ENCODE data around the gene SNHG17.
"Not testable (repeated sequence)": the region's sequence is repeated elsewhere in the genome, so short reads cannot be mapped to it uniquely, and the experiment has no call there.

Gene SNHG17

GRCh38 chr20:38392356-38392755 lies 42.8 kb downstream of the SNHG17 start:
- no peak for TF ChIP-seq CTCF (conservative IDR thresholded peaks at IDR 0.05; ENCODE audit: low read depth, low read length)
- no peak overlapping the region for H3K4me3 ChIP-seq (ENCODE audit: low read length)
- no peak for DNase-seq (ENCODE audit: low read depth)

- H3K4me3 ChIP-seq (ENCODE audit: low read length) = no peak overlapping the region
- TF ChIP-seq CTCF (conservative IDR thresholded peaks at IDR 0.05; ENCODE audit: low read depth, low read length) = peak; percentile 17
- DNase-seq (ENCODE audit: low read depth) = no peak
These were observed 47.2 kb downstream of the SNHG17 start for GRCh38 chr20:38387953-38388352.

GRCh38 chr20:38386851-38387250 lies 48.3 kb downstream of the SNHG17 start:
- no peak overlapping the region for H3K4me3 ChIP-seq (ENCODE audit: low read length)
- TF ChIP-seq CTCF (conservative IDR thresholded peaks at IDR 0.05; ENCODE audit: low read depth, low read length) = no peak
- no peak for DNase-seq (ENCODE audit: low read depth)

GRCh38 chr20:38386004-38386403 lies 49.1 kb downstream of the SNHG17 start:
- no peak for DNase-seq (ENCODE audit: low read depth)
- no peak overlapping the region for H3K4me3 ChIP-seq (ENCODE audit: low read length)
- no peak for TF ChIP-seq CTCF (conservative IDR thresholded peaks at IDR 0.05; ENCODE audit: low read depth, low read length)

GRCh38 chr20:38383147-38383546 lies 52.0 kb downstream of the SNHG17 start:
- no peak for DNase-seq (ENCODE audit: low read depth)
- no peak overlapping the region for H3K4me3 ChIP-seq (ENCODE audit: low read length)
- no peak for TF ChIP-seq CTCF (conservative IDR thresholded peaks at IDR 0.05; ENCODE audit: low read depth, low read length)

- not testable (repeated sequence) for H3K4me3 ChIP-seq (ENCODE audit: low read length)
These were observed 57.3 kb downstream of the SNHG17 start for GRCh38 chr20:38377838-38378237.

GRCh38 chr20:38377039-38377685 lies 58.0 kb downstream of the SNHG17 start:
- DNase-seq (ENCODE audit: low read depth) = no peak
- TF ChIP-seq CTCF (conservative IDR thresholded peaks at IDR 0.05; ENCODE audit: low read depth, low read length) = no peak
- H3K4me3 ChIP-seq (ENCODE audit: low read length) = no peak overlapping the region

More at GRCh38 chr20:38377838-38378237, 57.3 kb downstream of the SNHG17 start:
- DNase-seq (ENCODE audit: low read depth) = not testable (repeated sequence)

Data from retinal pigment epithelial cell (primary cell).